Daoy (cell line): Measurements from ENCODE around the gene TEX50. TPM values are rescaled to one million over a fixed set of nuclear protein-coding genes. Genes with fewer than 3 reads are reported as not detected.
A peak's percentile ranks its signal among the peaks of the same experiment; 100 is the strongest.
"Not testable (repeated sequence)": the region's sequence is repeated elsewhere in the genome, so short reads cannot be mapped to it uniquely, and the experiment has no call there.

ENCODE experiments used
- DNase-seq: peaks from one replicate; pipeline ENCODE4 v3.0.0-alpha.2; 2015; ENCODE audit warnings: low read depth
- total RNA-seq: library from RNA; depleted of rRNA; stranded (reverse); fragments of >200 nt; shearing (Covaris generic); gene quantifications from 2 replicates; pipeline ENCODE4 v1.2.3, GENCODE V29; 2014; rRNA removed

Gene TEX50, protein sequence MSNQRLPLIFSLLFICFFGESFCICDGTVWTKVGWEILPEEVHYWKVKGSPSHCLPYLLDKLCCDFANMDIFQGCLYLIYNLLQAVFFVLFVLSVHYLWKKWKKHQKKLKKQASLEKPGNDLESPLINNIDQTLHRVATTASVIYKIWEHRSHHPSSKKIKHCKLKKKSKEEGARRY
- total RNA-seq, result not detected in 2 replicates

DNA sequence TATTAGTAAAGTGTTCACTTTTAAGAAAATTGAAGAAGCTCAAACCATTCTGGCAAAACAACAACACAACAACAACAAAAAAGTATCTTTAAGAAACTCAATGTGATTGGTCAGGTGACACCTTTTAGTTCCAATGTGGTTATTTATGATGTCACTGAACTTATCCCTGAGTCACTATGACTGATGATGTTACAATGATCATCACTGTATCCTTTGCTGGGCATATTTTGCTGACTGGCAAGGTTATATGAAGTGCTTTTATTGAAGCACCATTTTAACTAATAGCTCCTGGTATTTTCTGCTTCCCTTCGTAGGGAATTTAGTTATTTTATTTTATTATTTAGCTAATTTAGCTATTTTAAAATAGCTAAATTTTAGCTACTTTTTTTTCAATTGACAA is at the start of gene TEX50:
Gene TEX50, plus strand, starts transcription at position 223 of the 400 bp plus-strand sequence. CDS start 184 bp downstream, outside the sequence.
- no peak for DNase-seq

DNA sequence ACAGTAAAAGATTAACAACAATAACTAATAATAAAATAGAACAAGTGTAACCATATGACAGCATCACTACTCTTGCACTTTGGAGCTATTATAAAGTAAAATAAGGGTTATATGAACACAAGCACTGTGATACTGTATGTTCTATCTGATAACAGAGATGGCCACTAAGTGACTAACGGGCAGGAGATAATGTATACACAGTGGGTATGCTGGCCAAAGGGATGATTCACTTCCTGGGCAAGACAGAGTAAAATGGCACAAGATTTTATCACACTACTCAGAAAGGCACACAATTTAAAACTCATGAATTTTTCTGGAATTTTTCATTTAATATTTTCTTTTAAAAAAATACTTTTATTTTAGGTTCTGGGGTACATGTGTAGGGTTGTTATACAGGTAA is 44.6 kb upstream of the TEX50 start:
- DNase-seq, result peak; percentile 60

DNA sequence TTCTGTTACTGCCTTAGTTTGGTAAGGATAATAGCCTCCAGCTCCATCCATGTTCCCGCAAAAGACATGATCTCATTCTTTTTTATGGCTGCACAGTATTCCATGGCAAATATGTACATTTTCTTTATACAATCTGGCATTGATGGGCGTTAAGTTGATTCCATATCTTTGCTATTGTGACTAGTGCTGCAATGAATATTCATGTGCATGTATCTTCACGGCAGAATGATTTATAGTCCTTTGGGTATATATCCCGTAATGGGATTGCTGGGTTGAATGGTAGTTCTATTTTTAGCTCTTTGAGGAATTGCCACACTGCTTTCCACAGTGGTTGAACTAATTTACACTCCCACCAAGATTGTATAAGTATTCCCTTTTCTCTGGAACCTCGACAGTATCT is 44.0 kb upstream of the TEX50 start:
- not testable (repeated sequence) for DNase-seq

DNA sequence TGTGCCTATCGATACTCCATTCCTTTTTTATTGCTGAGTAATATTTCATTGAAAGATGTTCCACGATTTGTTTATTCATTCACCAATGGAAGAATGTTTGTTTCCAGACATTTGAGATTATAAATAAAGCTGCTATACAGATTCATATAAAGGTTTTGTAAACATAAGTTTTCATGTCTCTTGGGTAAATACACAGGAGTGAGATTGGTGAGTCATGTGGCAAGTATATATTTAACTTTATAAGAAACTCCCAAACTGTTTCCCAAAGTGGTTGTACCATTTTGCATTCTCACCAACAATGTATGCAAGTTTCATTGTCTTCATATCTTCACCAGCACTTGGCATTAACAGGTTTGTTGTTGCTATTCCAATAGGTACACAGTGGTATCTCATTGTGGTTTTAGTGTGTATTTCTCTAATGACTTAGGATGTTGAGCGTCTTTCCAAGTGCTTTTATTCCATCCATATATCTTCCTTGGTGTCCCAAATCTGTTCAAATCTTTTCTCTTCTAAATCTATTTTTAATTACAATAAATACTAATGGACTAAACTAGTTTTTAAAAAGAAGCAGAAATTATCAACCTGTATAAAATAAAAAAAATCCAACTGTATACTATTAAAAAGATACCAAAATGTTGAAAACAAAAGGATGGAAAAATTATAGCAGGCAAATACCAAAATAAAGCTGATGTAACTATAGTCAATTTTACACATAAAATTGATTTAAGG is 38.9 kb upstream of the TEX50 start:
- DNase-seq, result no peak

DNA sequence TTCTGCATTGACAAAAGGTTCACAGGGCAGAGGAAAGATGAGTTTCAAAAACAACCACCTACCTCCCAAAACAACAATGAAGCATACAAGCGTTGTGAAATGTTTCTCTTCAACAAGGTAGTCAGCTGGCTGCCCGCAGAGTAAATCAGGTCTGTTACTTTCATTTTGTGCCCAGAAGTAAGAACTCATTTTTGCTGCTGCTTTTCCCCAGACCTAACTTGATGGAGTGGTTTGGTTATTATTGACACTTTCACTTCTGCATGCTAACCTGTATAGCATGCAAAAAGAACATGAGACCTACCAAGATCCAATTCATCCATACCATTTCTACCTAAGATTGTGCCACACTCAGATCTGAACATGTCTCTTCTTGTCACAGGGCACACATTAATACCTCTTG is 33.5 kb upstream of the TEX50 start:
- no peak for DNase-seq

DNA sequence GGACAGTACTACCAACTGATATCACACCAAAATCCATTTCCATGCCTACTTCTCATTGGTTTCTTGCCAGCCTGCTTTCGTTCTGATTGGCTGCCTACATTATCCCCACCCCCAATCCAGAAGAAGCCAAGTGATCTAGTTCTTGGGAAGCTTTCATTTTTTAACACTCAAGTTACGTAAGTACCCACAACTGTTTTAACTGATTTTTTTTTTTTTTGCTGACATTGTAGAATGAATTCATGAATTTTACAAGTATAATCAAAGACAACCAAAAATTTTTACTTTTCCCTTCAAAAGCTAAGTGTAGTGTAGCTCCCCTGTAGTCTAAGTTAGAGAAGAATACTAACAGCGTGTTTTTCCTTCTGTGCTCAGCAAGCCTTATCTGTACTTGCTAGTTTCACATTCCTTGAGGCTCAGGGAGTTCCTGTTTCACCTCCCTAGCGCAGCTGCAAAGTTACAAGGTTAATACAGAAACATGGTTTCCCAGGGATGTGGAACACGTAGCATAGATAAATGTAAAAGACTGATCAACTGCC is 32.0 kb upstream of the TEX50 start, which contains the start of gene SLC9C2:
Gene SLC9C2, minus strand, starts transcription at position 17 of the 536 bp plus-strand sequence. CDS start 1,296 bp downstream, outside the sequence.
- DNase-seq, result peak; percentile 30

DNA sequence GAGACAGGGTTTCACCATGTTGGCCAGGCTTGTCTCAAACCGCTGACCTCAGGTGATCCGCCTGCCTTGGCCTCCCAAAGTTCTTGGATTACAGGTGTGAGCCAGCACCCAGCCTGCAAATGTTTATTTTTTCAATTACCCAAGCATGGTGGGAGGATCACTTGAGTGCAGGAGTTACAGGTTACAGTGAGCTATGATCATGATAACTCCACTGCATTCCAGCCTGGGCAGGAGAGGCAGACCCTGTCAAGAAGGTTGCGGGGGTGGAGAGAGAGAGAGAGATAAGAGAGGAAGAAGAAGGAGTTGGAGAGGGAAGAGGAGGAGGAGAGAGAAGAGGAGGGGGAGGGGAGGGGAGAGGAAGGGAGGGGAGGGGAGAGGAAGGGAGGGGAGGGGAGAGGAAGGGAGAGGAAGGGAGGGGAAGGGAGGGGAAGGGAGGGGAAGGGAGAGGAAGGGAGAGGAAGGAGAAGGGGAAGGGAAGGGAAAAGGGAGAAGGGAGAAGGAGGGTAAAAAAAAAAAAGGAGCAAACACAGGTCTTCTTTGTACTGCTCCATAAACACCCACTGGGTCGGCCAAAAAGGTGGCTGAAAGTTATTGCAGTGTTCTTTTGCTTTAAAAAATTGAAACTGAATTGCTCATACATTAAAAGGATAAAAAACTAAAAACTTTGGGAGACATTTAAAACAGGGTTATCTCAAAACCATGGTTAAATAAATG is 26.5 kb upstream of the TEX50 start:
- DNase-seq, result no peak

DNA sequence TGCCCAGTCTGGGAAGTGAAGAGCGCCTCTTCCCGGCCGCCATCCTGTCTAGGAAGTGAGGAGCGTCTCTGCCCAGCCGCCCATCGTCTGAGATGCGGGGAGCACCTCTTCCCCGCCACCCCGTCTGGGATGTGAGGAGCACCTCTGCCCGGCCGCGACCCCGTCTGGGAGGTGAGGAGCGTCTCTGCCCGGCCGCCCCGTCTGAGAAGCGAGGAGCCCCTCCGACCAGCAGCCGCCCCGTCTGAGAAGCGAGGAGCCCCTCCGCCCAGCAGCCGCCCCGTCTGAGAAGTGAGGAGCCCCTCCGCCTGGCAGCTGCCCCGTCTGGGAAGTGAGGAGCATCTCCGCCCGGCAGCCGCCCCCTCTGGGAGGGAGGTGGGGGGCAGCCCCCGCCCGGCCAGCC is 22.1 kb upstream of the TEX50 start:
- not testable (repeated sequence) for DNase-seq

DNA sequence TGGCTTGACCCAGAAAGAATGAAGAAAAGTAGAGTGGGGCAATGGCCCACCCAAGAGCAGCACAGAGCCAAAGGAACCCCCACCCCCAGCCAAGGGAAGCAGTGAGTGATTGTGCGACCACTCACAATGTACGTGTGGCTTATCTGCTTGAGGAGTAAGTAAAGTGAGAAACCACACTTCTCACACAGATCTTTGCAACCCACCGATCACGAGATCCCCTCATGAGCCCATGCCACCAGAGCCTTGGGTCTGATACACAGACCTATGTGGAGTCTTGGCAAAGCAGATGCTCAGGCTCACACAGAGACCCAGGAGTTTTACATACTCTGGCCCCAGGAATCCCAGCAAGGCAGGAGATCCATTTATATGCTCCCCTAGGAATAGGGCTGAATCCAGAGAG is 18.3 kb upstream of the TEX50 start:
- DNase-seq, result no peak

DNA sequence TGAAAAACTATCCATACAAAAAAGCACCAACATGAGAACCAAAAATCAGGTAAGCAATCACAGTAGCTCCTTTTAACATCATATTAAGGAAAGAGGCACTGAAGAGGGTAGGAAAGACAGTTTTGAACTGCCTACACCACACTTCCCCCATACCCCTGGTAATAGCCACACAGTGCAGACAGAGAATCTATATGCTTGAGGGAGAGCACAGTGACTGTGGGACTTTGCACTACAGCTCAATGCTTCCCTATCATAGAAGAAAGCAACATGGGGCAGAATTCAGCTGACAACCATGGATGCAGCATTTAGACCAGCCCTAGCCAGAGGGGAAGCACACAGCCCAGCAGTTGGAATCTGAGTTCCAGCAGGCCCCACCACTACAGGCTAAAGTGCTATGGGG is 7.9 kb upstream of the TEX50 start:
- no peak for DNase-seq

DNA sequence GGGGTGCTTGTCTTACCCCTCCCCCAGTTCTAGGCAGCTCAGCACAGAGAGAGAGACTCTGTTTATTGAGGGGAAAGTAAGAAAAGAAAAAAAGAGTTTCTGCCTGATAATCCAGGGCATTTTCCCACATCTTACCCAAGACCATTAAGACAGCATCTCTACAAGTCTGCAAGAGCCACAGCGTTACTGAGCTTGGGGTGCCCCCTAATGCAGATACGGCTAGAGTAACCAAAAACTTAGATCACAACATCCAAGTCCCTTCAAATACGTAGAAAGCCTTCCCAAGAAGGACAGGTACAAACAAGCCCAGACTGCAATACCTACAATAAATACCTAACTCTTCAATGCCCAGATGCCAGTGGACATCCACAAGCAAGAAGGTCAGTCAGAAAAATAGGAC is 6.2 kb upstream of the TEX50 start:
- no peak for DNase-seq

DNA sequence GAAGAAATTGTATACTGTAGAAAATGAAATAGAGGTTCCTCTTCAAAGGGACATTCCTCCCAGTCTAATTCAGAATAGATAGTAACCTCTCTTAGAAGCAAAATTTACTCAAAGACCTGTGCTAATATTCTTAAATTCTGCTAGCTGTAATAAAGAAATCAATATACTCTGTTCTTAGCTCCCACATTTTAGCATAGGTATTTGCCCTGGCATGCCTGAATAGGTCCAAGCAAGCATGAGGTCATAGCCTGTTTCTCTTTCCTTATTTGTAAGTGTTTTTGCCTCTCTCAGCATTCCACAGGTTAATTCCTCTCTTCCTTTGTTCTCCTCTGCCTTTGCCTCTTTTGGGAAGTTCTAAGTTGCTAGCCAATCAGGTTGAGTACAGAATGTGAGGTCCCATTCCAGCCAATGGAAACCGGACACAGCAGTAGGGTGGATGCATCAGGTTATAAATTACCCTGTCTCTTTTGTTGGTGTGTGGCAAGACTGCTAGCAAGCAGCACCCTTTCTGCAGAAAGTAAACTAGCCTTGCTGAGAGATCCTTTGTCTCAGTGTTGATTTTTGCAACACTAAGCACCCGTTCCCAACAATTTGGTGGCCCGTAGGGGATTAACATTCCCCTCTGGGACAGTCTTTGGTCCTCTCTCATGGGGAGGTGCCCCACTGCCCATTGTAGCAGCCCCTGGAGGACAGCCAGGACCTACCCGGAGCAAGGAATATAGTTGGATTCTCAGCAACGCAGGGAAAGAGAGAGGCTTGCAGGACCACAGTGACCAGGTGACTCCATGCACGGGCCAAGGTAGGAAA is 2.3 kb downstream of the TEX50 start:
- DNase-seq, result not testable (repeated sequence)

DNA sequence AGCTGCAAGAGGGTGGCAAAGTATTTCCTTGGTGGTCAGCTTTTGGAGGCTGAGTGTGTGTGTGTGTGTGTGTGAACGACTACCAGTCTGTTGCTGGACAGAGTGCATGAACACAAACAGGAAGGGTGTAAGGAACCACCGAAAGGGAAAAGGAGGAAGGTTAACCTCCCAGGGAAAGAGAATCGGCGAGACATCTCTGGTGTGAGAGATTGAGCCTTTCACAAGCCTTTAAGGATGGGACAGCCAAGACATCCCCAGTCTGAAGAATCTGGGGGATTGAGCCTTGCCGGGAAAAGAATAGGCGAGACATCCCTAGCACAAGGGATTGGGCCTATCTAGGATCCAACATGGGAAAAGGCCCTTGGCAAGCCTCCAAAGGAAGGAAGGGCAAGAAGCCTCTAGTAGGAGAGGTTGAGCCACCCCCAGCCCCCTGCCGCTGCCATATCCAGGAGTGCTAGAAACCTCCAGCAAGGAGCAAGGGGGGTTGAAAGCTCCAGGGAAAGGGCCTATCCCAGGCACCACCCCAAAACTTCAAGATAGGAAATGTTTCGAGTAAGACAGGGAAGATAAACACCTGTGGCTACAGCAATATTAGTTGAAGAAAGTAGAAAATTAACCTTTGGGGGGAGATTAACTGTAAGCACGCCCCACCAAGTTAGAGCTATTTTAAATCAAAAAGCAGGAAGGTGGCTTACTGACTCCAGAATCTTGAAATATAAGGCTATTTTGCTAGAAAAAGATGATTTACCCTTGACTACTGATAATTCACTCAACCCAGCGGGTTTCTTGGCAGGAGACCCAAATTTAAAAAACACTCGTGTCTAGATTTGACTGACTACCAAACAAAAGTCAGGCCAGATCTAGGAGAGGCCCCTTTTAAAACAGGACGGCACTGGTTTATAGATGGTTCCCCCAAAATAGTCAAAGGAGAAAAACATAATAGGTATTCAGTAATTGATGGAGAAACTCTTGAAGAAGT is 3.2 kb downstream of the TEX50 start:
- no peak for DNase-seq

DNA sequence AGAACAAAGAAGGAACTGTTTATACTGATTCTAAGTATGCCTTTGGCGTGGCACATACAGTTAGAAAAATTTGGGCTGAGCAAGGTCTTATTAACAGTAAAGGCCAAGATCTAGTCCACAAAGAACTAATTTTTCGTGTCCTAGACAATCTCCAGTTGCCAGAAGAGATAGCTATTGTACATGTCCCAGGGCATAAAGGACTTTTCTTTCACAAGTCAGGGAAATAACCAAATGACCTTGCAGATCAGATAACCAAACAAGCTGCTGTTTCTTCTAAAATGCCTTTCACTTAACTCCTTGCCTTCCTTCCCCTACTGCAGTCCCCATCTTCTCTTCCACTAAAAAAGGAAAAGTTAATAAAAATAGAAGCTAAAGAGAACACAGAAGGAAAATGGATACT is 4.0 kb downstream of the TEX50 start:
- DNase-seq, result no peak

DNA sequence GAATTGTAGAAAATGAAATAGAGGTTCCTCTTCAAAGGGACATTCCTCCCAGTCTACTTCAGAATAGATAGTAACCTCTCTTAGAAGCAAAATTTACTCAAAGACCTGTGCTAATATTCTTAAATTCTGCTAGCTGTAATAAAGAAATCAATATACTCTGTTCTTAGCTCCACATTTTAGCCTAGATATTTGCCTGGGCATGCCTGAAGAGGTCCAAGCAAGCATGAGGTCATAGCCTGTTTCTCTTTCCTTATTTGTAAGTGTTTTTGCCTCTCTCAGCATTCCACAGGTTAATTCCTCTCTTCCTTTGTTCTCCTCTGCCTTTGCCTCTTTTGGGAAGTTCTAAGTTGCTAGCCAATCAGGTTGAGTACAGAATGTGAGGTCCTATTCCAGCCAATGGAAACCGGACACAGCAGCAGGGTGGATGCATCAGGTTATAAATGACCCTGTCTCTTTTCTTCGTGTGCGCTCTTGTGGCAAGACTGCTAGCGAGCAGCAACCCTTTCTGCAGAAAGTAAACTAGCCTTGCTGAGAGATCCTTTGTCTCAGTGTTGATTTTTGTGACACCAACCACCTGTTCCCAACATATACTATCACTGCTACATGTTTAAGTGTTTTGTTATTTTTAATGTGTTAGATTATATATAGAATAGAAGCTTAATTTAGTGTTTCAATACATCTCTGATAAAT is 7.5 kb downstream of the TEX50 start:
- not testable (repeated sequence) for DNase-seq

DNA sequence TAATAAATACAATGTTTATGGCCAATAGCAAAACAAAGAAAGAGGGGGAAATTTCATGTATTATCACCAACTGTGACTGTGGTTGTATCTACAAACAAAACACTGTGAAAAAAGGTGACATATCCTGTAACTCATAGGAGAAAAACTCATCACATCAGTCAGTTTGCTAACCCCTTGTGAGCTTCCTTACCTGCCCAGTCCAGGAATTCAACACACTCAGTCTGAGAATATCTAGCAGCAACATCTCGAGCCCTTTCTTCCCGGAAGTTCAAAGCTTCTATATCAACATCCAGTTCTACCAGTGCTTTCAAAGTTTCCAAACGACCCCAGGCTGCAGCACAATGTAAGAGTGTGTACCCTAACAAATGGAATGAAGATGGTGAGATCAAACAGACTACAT is 11.5 kb downstream of the TEX50 start:
- DNase-seq, result no peak

DNA sequence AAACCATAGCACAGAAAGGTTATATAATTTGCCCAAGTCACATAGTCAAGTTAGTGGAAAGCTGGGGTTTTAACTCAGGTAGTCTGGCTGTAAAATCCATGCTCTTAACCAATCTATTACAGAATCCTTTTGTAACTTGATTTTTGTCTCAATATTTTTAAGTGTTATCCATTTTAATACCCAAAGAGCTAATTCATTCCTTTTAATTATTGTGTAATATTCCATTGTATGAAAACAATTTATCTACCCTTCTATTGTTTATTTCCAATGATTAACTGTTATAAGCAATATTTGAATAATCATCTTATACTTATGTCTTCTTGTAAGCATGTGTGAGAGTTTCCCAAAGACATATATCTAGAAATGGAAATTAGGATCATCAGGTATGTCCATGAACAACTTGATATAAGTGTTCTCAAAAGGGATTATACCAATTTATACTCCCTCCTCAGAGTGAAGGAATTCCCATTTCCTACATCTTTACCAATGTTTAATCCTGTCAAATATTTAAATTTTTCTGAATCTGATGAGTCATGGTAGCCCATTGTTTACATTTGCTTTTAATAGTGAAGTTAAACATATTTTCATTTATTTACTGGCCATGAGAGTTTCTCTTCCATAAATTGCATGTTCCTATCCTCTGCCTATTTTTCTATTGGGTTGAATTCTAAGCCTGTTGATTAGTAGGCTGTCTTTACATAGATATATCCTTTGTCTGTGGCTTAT is 13.9 kb downstream of the TEX50 start:
- DNase-seq, result no peak

DNA sequence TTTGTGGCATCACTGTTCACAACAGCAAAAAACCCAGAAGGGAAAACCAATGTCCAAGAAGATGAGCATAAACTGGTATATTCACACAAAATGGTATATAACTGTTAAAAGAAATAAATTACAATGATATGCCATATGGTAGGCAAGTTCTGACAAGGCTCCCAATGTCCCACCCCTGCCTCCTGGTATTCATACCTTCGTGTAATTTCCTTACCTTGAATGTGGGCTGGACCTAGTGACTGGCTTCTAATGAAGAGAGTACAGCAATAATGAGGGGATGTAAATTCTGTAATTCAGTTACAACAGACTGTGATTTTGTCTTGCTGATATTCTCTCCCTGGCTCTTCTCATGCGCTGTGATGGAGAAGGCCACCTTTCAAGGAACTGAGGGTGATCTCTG is 25.2 kb downstream of the TEX50 start:
- no peak for DNase-seq

DNA sequence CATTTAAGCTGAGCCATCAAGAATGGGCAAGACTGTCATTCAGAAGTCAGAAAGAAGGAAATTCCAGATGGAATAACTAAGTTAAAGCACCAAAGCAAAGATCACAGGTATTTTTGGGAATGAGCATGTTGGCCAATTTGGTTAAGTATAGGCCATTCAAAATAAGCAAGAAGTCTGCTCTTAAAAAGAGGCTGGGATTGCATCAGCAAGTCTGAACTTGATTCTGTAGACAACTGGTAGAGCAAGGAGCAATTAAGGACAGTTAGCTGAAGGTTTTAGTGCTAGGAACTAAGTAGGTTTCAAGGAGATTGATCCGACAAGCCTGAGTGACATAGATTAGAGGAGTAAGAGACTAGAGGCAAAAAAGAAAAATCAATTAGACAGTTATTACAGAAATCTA is 26.1 kb downstream of the TEX50 start:
- DNase-seq, result no peak
